Endothelial cell of umbilical vein (primary cell): ENCODE results near the gene STARD5. TPM values are rescaled to one million over a fixed set of nuclear protein-coding genes. Genes with fewer than 3 reads are reported as not detected.
"Not testable (repeated sequence)": the region's sequence is repeated elsewhere in the genome, so short reads cannot be mapped to it uniquely, and the experiment has no call there.

Source experiments
- BruUV-seq: library from RNA; stranded (reverse); fragments of 400-500 nt; replicated peaks from 2 replicates; lab custom pipeline; 2021; lab: Mats Ljungman, UMichigan
- CTCF ChIA-PET: fragments of 300-600, 350-600 bp; sonication (Branson Sonifier 250); formaldehyde crosslinking; loops from one replicate; lab custom pipeline; 2021; ENCODE audit warnings: antibody characterized with exemption, inconsistent platforms; lab: Charles Lee
- POLR2A ChIA-PET: fragments of 300-600, 350-600 bp; sonication (Branson Sonifier 250); formaldehyde crosslinking; loops from one replicate; lab custom pipeline; 2021; ENCODE audit warnings: antibody characterized with exemption, inconsistent platforms; lab: Charles Lee
- DNase-seq: peaks from one replicate; pipeline ENCODE4 v3.0.0-alpha.2; 2011; ENCODE audit warnings: low read depth, low spot score
- FAIRE-seq: peaks from 2 replicates; lab custom pipeline; 2011; peaks lifted over from hg19 to GRCh38; lab: Jason Lieb, UNC
- H2AFZ ChIP-seq: 2 replicates; pipeline ENCODE4 v1.6.0; 2012; ENCODE audit warnings: low read depth, low read length, control low read depth, inconsistent platforms
- H3K27ac ChIP-seq: 2 replicates; pipeline ENCODE4 v1.5.1; 2011; ENCODE audit warnings: low read depth, mild to moderate bottlenecking, control low read depth, low read length, moderate library complexity; ENCODE audit not compliant: insufficient read depth
- H3K27me3 ChIP-seq, 2 experiments: 2 replicates each; pipeline versions ENCODE4 v1.6.0 to v1.6.1; 2011; ENCODE audit warnings: low read length in 2 of 2, mixed read lengths in 1 of 2; ENCODE audit not compliant: control insufficient read depth in 2 of 2, insufficient read depth in 2 of 2
- H3K36me3 ChIP-seq, 2 experiments: 2 replicates in 1 of 2; 3 replicates in 1 of 2; pipeline ENCODE4 v1.5.1; 2011; ENCODE audit warnings: low read length in 2 of 2, mild to moderate bottlenecking in 1 of 2, moderate library complexity in 1 of 2; ENCODE audit not compliant: control insufficient read depth in 2 of 2, insufficient read depth in 2 of 2; ENCODE audit errors: extremely low read depth in 1 of 2
- H3K4me1 ChIP-seq: 3 replicates; pipeline ENCODE4 v1.5.1; 2011; ENCODE audit warnings: mild to moderate bottlenecking, low read length; ENCODE audit not compliant: control insufficient read depth, insufficient read depth; ENCODE audit errors: extremely low read depth
- H3K4me2 ChIP-seq: 2 replicates; pipeline ENCODE4 v1.6.1; 2011; ENCODE audit warnings: low read length, control low read depth, mixed read lengths; ENCODE audit not compliant: insufficient read depth
- H3K4me3 ChIP-seq, 3 experiments: fragments of 200-600 bp in 1 of 3; sonication (generic), shearing (Covaris generic) in 1 of 3; replicated peaks in 1 of 3; 2 replicates each; pipeline ENCODE4 v1.5.1; 2011 to 2016; ENCODE audit warnings: control low read depth in 3 of 3, low read length in 3 of 3, mild to moderate bottlenecking in 2 of 3, inconsistent platforms in 1 of 3, low read depth in 1 of 3, moderate library complexity in 1 of 3; ENCODE audit not compliant: insufficient read depth in 1 of 3
- H3K79me2 ChIP-seq: 2 replicates; pipeline ENCODE4 v1.6.0; 2012; ENCODE audit warnings: low read length, inconsistent platforms; ENCODE audit not compliant: control insufficient read depth, insufficient read depth
- H3K9ac ChIP-seq: replicated peaks from 2 replicates; pipeline ENCODE3; 2011; ENCODE audit warnings: low read length, control low read depth; ENCODE audit not compliant: insufficient read depth; ENCODE audit errors: extremely low read depth
- H3K9me1 ChIP-seq: replicated peaks from 3 replicates; pipeline ENCODE4 v1.6.0; 2011; ENCODE audit warnings: mild to moderate bottlenecking, low read length; ENCODE audit not compliant: control insufficient read depth, insufficient read depth; ENCODE audit errors: extremely low read depth
- H3K9me3 ChIP-seq: replicated peaks from 2 replicates; pipeline ENCODE4 v1.5.1; 2012; ENCODE audit warnings: low read length, inconsistent platforms; ENCODE audit not compliant: control insufficient read depth, insufficient read depth
- H4K20me1 ChIP-seq: replicated peaks from 2 replicates; pipeline ENCODE3; 2011; ENCODE audit warnings: mild to moderate bottlenecking, low read length; ENCODE audit not compliant: control insufficient read depth, insufficient read depth; ENCODE audit errors: extremely low read depth
- CTCF ChIP-seq, 2 donors: IDR thresholded peaks; 1 replicate in 1 of 2; 2 replicates in 1 of 2; pipeline ENCODE4 v1.5.1; 2011; ENCODE audit warnings: low read length in 2 of 2, mild to moderate bottlenecking in 2 of 2, moderate library complexity in 2 of 2, control low read depth in 1 of 2, inconsistent platforms in 1 of 2, low read depth in 1 of 2; ENCODE audit not compliant: insufficient read depth in 1 of 2; ENCODE audit errors: extremely low read depth in 1 of 2
- EZH2 ChIP-seq: IDR thresholded peaks from 2 replicates; pipeline ENCODE4 v1.6.1; 2012; ENCODE audit warnings: borderline replicate concordance, low read depth, mild to moderate bottlenecking, moderate library complexity, low read length, inconsistent platforms; ENCODE audit not compliant: severe bottlenecking
- FOS ChIP-seq: IDR thresholded peaks from 2 replicates; pipeline ENCODE4 v1.6.1; 2011; ENCODE audit warnings: mild to moderate bottlenecking, low read length, moderate library complexity, borderline replicate concordance; ENCODE audit not compliant: insufficient read depth
- GATA2 ChIP-seq: IDR thresholded peaks from 2 replicates; pipeline ENCODE4 v1.7.0; 2011; ENCODE audit warnings: low read depth, mild to moderate bottlenecking, moderate library complexity, mixed read lengths, low read length; ENCODE audit not compliant: insufficient read length, insufficient read depth
- JUN ChIP-seq: IDR thresholded peaks from 2 replicates; pipeline ENCODE4 v1.6.1; 2011; ENCODE audit warnings: borderline replicate concordance, low read depth; ENCODE audit not compliant: insufficient read length, insufficient read depth
- MAX ChIP-seq: IDR thresholded peaks from 2 replicates; pipeline ENCODE4 v1.6.1; 2011; ENCODE audit not compliant: insufficient read depth, insufficient read length
- MYC ChIP-seq: IDR thresholded peaks from one replicate; pipeline ENCODE4 v1.6.1; 2011; ENCODE audit warnings: mild to moderate bottlenecking, low read depth, low read length
- POLR2A ChIP-seq: IDR thresholded peaks from 2 replicates; pipeline ENCODE4 v1.6.1; 2012; ENCODE audit warnings: low read depth, mild to moderate bottlenecking, control low read depth, low read length
- POLR2AphosphoS5 ChIP-seq: IDR thresholded peaks from 2 replicates; pipeline ENCODE4 v1.6.1; 2012; ENCODE audit warnings: low read depth, mild to moderate bottlenecking, control low read depth, low read length, moderate library complexity; ENCODE audit not compliant: insufficient read depth
- dilution Hi-C: fragments of 300-500 bp; cut with MboI; formaldehyde crosslinking; loops from one replicate; pipeline ENCODE4 v1.15.0; 2019; ENCODE audit warnings: low sequenced_read_pairs; ENCODE audit not compliant: extremely low pct_ligation_motif_present
- intact Hi-C: fragments of 100-400 bp; cut with micrococcal nuclease; formaldehyde crosslinking; loops from one replicate; pipeline ENCODE4 v1.10.0; 2022
- polyA plus RNA-seq, 4 experiments: library from polyadenylated mRNA; depleted of rRNA in 3 of 4; stranded (reverse) in 3 of 4; unstranded in 1 of 4; fragments of >200 nt; gene quantifications; 2 replicates each; pipeline versions ENCODE4 v1.2.1 to v1.2.3, GENCODE V29; 2011 to 2012; ENCODE audit warnings: missing spikeins in 1 of 4
- total RNA-seq: library from RNA; stranded (reverse); gene quantifications from 2 replicates; pipeline ENCODE4 v1.2.3, GENCODE V29; 2021

Gene STARD5
- total and polyA plus RNA-seq, 2 donors (not counting 3 experiments of a cell fraction or from before 2014, with no cell fraction given), result 2.2 to 3.0 TPM

GRCh38 chr15:81331600-81331999 is 7.7 kb upstream of the STARD5 start:
- no peak overlapping the region for H3K27ac ChIP-seq
- no peak overlapping the region for H3K9ac ChIP-seq
- H3K79me2 ChIP-seq, result no peaks in the 10 kb centered on the region
- no peak overlapping the region for H2AFZ ChIP-seq
- H3K9me3 ChIP-seq, result no peaks in the 10 kb centered on the region
- CTCF ChIA-PET, result no interaction called here
- no peaks in the 10 kb centered on the region for H4K20me1 ChIP-seq
- no TSS peak for BruUV-seq
- no peak overlapping the region for H3K4me2 ChIP-seq
- H3K4me1 ChIP-seq, result no peaks in the 10 kb centered on the region
- DNase-seq (no peak), FAIRE-seq (no peak)
- no peaks in the 10 kb centered on the region for H3K9me1 ChIP-seq
- dilution Hi-C loops (no loop called here), intact Hi-C loops (no loop called here)
- no peak for TF ChIP-seq EZH2
- TF ChIP-seq MAX, result no peak
- no peak for TF ChIP-seq POLR2A
- TF ChIP-seq FOS, result no peak
- TF ChIP-seq GATA2, result no peak
- TF ChIP-seq JUN, result no peak
- TF ChIP-seq MYC, result no peak
- no peak for TF ChIP-seq POLR2AphosphoS5
- no peak for TF ChIP-seq CTCF (IDR thresholded peaks at IDR 0.05; ENCODE audit: extremely low read depth in 1 of 2, insufficient read depth in 1 of 2, low read depth in 1 of 2, low read length in 2 of 2)
- H3K36me3 ChIP-seq, result no peaks in the 10 kb centered on the region
- H3K4me3 ChIP-seq, result no peak overlapping the region
- H3K27me3 ChIP-seq, result peaks cover 0 to 4% of the 10 kb centered on the region in 2 experiments
- POLR2A ChIA-PET, result no interaction called here

GRCh38 chr15:81331141-81331540 is 7.2 kb upstream of the STARD5 start:
- H3K9me3 ChIP-seq, H2AFZ ChIP-seq, BruUV-seq, H4K20me1 ChIP-seq, dilution Hi-C loops, CTCF ChIA-PET, H3K27me3 ChIP-seq, H3K27ac ChIP-seq, H3K9me1 ChIP-seq, H3K4me2 ChIP-seq, H3K79me2 ChIP-seq, H3K9ac ChIP-seq, H3K4me3 ChIP-seq, intact Hi-C loops, POLR2A ChIA-PET, DNase-seq, H3K4me1 ChIP-seq, H3K36me3 ChIP-seq: not testable (repeated sequence)
- FAIRE-seq, result peak; percentile 42
